Measurements from ENCODE around the gene HGFAC.
"Not testable (repeated sequence)": the region's sequence is repeated elsewhere in the genome, so short reads cannot be mapped to it uniquely, and the experiment has no call there.

The HGFAC gene

GRCh38 chr4:3458371-3458770 lies 16.6 kb downstream of the HGFAC start:
- H2AFZ ChIP-seq = no peak overlapping the region
- no peaks in the 10 kb centered on the region for H3K79me2 ChIP-seq
- H3K27me3 ChIP-seq (ENCODE audit: control insufficient read depth, insufficient read depth, low read length) = no peaks in the 10 kb centered on the region
- no peak overlapping the region for H3K27ac ChIP-seq
- no peak overlapping the region for H3K4me2 ChIP-seq (ENCODE audit: low read length)
- H3K36me3 ChIP-seq (ENCODE audit: control insufficient read depth, insufficient read depth, low read length) = no peaks in the 10 kb centered on the region
- H3K9ac ChIP-seq = no peak overlapping the region
- no peaks in the 10 kb centered on the region for H3K9me3 ChIP-seq (ENCODE audit: control insufficient read depth, low read length)
- no peak for TF ChIP-seq CTCF (IDR thresholded peaks at IDR 0.05)
- no peak overlapping the region for H3K4me3 ChIP-seq (ENCODE audit: low read depth, low read length)
- H3K4me1 ChIP-seq = no peaks in the 10 kb centered on the region

- not testable (repeated sequence) for H3K9ac ChIP-seq; H2AFZ ChIP-seq; H3K79me2 ChIP-seq; H3K27ac ChIP-seq; H3K4me2 ChIP-seq (ENCODE audit: low read length); H3K4me3 ChIP-seq (ENCODE audit: low read depth, low read length); H3K36me3 ChIP-seq (ENCODE audit: control insufficient read depth, insufficient read depth, low read length); H3K4me1 ChIP-seq; H3K27me3 ChIP-seq (ENCODE audit: control insufficient read depth, insufficient read depth, low read length); H3K9me3 ChIP-seq (ENCODE audit: control insufficient read depth, low read length)
Measured at GRCh38 chr4:3459156-3459555, 17.4 kb downstream of the HGFAC start.

- Histone ChIP-seq H3K79me2 (no peaks in the 10 kb centered on the region), H3K9ac (no peak overlapping the region)
Measured at GRCh38 chr4:3460926-3461325, 19.2 kb downstream of the HGFAC start.

GRCh38 chr4:3461515-3462291 lies 19.9 kb downstream of the HGFAC start:
- no peak for TF ChIP-seq CTCF (IDR thresholded peaks at IDR 0.05)
- no peak overlapping the region for H3K9ac ChIP-seq
- no peaks in the 10 kb centered on the region for H3K27me3 ChIP-seq (ENCODE audit: control insufficient read depth, insufficient read depth, low read length)
- H3K9me3 ChIP-seq (ENCODE audit: control insufficient read depth, low read length) = no peaks in the 10 kb centered on the region
- H3K79me2 ChIP-seq = no peaks in the 10 kb centered on the region
- H3K4me3 ChIP-seq (ENCODE audit: low read depth, low read length) = no peak overlapping the region
- H3K27ac ChIP-seq = no peak overlapping the region
- H2AFZ ChIP-seq = no peak overlapping the region
- H3K4me1 ChIP-seq = no peaks in the 10 kb centered on the region
- H3K36me3 ChIP-seq (ENCODE audit: control insufficient read depth, insufficient read depth, low read length) = no peaks in the 10 kb centered on the region
- no peak overlapping the region for H3K4me2 ChIP-seq (ENCODE audit: low read length)

More at GRCh38 chr4:3460926-3461325, 19.2 kb downstream of the HGFAC start:
- Histone ChIP-seq H2AFZ (no peak overlapping the region), H3K4me1 (no peaks in the 10 kb centered on the region), H3K4me2 (ENCODE audit: low read length) (no peak overlapping the region), H3K27me3 (ENCODE audit: control insufficient read depth, insufficient read depth, low read length) (no peaks in the 10 kb centered on the region), H3K4me3 (ENCODE audit: low read depth, low read length) (no peak overlapping the region), H3K36me3 (ENCODE audit: control insufficient read depth, insufficient read depth, low read length) (no peaks in the 10 kb centered on the region), H3K9me3 (ENCODE audit: control insufficient read depth, low read length) (no peaks in the 10 kb centered on the region), H3K27ac (no peak overlapping the region)
- TF ChIP-seq CTCF (IDR thresholded peaks at IDR 0.05) = no peak

GRCh38 chr4:3462321-3462789 lies 20.6 kb downstream of the HGFAC start:
- Histone ChIP-seq H3K36me3 (ENCODE audit: control insufficient read depth, insufficient read depth, low read length) (no peaks in the 10 kb centered on the region), H2AFZ (no peak overlapping the region), H3K4me3 (ENCODE audit: low read depth, low read length) (no peak overlapping the region), H3K4me1 (no peaks in the 10 kb centered on the region), H3K9me3 (ENCODE audit: control insufficient read depth, low read length) (no peaks in the 10 kb centered on the region), H3K9ac (no peak overlapping the region), H3K27me3 (ENCODE audit: control insufficient read depth, insufficient read depth, low read length) (no peaks in the 10 kb centered on the region), H3K4me2 (ENCODE audit: low read length) (no peak overlapping the region), H3K79me2 (no peaks in the 10 kb centered on the region), H3K27ac (no peak overlapping the region)
- TF ChIP-seq CTCF (IDR thresholded peaks at IDR 0.05) = no peak

Measured in parathyroid adenoma (tissue), 2 donors.